Testis (tissue), 2 donors: ENCODE results near the gene KIF23.

Experiments
- POLR2A ChIP-seq: fragments of 450-650 bp; IDR thresholded peaks from one replicate; pipeline ENCODE4 v1.6.1; 2017; ENCODE audit warnings: antibody characterized with exemption, mild to moderate bottlenecking, moderate library complexity
- TF ChIP-seq, protein P1 (sequence below), 3 experiments: fragments of 450-650 bp in 2 of 3; fragments of 200-600 bp in 1 of 3; sonication (generic) in 1 of 3; IDR thresholded peaks; one replicate each; pipeline ENCODE4 v1.5.1; 2016 to 2019; ENCODE audit warnings: antibody characterized with exemption in 3 of 3, mild to moderate bottlenecking in 2 of 3, moderate library complexity in 1 of 3

DNA sequence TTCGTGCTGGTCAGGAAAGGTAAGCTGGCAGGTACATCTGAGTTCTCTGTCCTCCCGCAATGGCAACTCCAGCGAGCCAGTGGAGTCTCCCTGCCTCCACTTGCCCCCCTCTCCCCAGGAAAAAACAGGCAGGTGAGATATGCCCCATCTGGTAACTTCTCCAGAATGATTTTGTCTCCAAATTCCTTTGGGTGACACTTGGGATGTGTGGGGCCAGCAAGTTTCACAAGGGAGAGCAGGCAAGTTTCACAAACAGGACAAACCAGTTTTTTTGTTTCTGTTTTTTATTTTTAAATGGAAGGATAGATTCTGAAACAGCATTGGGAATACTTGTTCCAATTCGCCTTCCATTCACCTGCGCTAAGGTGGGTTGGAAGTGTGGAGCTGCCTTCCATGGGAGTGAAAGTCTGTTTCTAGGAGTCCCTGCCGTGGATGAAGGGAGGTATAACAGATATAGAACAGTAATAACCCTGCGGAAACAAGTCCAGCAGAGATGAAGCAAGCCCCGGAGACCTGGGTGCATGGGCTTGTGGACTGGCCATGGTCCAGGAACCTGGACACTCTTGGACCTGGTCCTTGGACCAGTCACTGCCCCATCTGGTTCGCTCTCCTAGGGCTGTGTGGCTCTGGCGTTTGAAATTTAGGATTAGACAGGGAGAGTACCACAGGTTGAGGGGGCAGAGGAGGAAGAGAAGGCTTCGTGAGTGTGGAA lies 22.9 kb upstream of the KIF23 start:
- TF ChIP-seq, protein P1, sequence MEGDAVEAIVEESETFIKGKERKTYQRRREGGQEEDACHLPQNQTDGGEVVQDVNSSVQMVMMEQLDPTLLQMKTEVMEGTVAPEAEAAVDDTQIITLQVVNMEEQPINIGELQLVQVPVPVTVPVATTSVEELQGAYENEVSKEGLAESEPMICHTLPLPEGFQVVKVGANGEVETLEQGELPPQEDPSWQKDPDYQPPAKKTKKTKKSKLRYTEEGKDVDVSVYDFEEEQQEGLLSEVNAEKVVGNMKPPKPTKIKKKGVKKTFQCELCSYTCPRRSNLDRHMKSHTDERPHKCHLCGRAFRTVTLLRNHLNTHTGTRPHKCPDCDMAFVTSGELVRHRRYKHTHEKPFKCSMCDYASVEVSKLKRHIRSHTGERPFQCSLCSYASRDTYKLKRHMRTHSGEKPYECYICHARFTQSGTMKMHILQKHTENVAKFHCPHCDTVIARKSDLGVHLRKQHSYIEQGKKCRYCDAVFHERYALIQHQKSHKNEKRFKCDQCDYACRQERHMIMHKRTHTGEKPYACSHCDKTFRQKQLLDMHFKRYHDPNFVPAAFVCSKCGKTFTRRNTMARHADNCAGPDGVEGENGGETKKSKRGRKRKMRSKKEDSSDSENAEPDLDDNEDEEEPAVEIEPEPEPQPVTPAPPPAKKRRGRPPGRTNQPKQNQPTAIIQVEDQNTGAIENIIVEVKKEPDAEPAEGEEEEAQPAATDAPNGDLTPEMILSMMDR (IDR thresholded peaks at IDR 0.05): no peak
- TF ChIP-seq POLR2A: no peak
